Liver (tissue), 2 donors: ENCODE measurements around the gene C14orf119.

ENCODE experiments used
- CTCF ChIP-seq: fragments of 150-350 bp; IDR thresholded peaks from 2 replicates; pipeline ENCODE4 v1.5.1; 2017; ENCODE audit warnings: improper control_type of control experiment, low read depth, low read length; ENCODE audit not compliant: missing input control
- FOXA1 ChIP-seq: IDR thresholded peaks from 2 replicates; pipeline ENCODE4 v1.6.1; 2016; ENCODE audit warnings: antibody characterized with exemption
- MAX ChIP-seq: IDR thresholded peaks from 2 replicates; pipeline ENCODE4 v1.6.1; 2016; ENCODE audit warnings: antibody characterized with exemption
- ZBTB33 ChIP-seq: IDR thresholded peaks from 2 replicates; pipeline ENCODE4 v1.6.1; 2016; ENCODE audit warnings: antibody characterized with exemption
- donor health status: healthy.

GRCh38 chr14:23049011-23049410 is 46.3 kb upstream of the C14orf119 start:
- TF ChIP-seq ZBTB33 (no peak), FOXA1 (no peak), CTCF (no peak), MAX (no peak)
